ENCODE data around the gene TSPAN18.

The TSPAN18 gene

DNA sequence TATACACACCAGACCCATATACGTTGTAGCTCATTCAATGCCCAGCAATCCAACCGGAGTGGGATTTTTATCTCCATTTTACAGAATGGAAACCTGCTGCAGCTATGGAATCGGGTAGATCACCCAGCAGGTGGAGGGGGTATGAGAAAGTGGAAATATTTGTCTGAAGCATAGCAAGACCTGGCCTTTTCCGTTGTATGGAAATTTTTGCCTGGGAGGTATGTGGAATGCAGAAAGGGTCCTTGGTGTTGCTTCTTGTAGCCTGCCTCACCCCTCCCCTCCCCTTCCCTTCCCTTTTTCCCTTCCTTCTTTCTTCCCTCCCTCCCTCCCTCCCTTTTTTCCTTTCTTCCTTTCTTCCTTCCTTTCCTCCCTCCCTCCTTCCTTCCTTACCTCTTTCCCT is 15.2 kb downstream of the TSPAN18 start:
- DNase-seq (ENCODE audit: insufficient read length) (no peak), FAIRE-seq (no peak)
- TF ChIP-seq POLR2A (IDR thresholded peaks at IDR 0.05; ENCODE audit: low read depth, low read length) (no peak), POLR2AphosphoS5 (IDR thresholded peaks at IDR 0.05; ENCODE audit: low read depth, low read length) (no peak), TAF1 (IDR thresholded peaks at IDR 0.05; ENCODE audit: borderline replicate concordance, low read depth, low read length) (no peak)

DNA sequence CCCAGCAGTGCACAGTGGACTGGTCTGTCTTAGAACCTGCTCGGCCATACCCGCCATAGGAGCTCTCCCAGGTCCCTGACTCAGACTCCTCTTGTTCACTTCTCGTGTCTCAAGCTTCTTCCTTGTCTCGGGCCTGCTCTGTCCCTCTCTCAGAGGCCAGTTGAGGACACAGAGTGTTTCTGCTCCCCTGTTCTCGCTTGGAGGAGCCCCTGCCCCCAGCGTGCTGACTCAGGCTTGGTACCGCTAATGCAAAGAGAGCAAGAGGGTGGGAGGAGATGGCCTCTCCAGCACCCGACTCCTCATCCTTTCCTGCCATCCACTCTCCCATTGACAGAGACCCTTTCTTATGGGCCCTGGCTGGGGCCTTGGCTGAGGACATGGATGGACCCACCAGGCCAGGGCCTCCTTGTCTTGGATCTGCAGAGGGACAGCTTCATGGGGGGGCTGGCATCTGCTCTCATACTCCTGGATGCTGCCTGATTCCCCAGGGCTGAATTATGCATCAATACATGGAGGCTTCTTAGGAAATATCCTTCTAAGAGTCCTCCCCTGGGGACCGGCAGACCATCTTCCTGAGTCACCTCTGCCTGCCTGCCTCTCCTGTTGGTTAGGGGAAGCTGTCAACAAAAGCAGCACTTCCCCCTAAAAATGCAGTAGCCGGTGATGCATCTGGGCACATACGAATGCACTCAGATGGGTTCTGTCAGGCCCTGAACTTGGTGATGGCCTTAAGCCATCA is 15.9 kb downstream of the TSPAN18 start:
- TF ChIP-seq POLR2AphosphoS5 (IDR thresholded peaks at IDR 0.05; ENCODE audit: low read depth, low read length): no peak
- no peak for TF ChIP-seq POLR2A (IDR thresholded peaks at IDR 0.05; ENCODE audit: low read depth, low read length)
- no peak for TF ChIP-seq TAF1 (IDR thresholded peaks at IDR 0.05; ENCODE audit: borderline replicate concordance, low read depth, low read length)
- FAIRE-seq: no peak
- DNase-seq (ENCODE audit: insufficient read length): no peak

DNA sequence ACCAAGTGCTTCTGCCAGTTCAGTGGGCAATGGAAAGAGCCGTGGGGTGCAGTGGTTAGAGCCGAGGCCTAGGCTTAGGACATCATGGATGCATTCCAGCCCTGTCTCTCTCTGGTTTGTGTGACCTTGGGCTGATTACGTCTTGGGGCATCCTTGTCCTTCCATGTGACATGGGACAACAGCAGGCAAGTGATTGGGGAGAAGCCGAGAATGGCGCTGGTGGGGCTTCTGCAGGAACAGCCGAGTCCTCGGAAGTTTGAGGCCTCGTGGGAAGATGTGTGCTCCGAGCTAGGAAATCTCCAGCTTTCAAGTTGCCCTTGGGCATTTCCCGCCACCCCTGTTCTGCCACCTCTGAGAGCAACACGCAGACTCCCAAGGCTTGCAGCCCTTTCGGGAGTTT is 16.6 kb downstream of the TSPAN18 start:
- DNase-seq (ENCODE audit: insufficient read length) (no peak), FAIRE-seq (no peak)
- TF ChIP-seq POLR2AphosphoS5 (IDR thresholded peaks at IDR 0.05; ENCODE audit: low read depth, low read length) (no peak), POLR2A (IDR thresholded peaks at IDR 0.05; ENCODE audit: low read depth, low read length) (no peak), TAF1 (IDR thresholded peaks at IDR 0.05; ENCODE audit: borderline replicate concordance, low read depth, low read length) (no peak)

DNA sequence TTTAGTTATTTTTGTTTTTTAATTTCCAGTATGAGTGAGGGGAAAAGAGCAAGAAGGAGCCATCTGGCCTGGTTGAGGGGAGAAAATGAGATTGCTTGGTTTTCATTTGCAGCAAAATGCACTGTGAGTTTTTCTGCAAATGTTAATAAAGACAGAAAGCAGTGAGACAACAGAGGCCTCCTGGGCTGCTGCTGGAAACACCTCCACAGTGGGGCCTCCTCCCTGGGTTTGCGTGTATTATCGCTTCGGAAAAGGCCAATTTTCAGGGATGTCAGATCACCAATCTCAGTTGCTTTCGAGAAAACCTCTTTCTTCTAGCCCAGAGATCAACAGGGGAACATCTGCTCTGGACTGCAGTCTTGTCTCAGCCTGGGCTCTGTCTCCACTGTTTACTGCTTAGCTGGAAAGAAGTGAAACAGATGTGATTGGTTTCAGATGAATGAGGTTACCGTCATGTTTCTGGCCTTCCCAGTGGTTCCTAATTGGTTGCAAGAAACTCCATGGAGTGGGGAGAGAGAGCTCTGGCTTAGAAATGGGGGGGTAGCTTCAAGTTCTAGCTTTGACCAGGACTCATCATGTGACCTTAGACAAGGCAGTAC is 17.3 kb downstream of the TSPAN18 start:
- FAIRE-seq (peak; percentile 68), DNase-seq (ENCODE audit: insufficient read length) (no peak)

DNA sequence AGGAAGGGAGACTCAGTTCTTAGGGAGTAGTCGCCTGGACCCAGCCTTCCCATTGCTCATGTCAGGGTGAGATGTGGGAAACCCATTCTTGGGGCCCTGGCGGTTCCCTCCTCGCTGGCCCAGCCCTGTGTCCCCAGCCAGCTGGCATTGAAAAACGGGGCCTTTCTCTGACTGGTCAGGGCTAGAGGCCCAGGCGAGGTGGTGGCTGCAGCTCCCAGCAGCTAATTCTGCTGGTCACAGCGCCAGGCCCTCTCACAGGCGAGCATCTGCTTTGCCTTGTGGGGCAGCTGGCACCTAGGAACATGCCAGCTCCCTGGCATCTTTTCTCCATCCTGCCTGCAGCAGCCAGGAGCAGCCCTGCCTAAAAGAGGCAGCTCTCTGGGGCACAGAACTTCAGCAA is 20.1 kb downstream of the TSPAN18 start:
- DNase-seq (ENCODE audit: insufficient read length) (no peak), FAIRE-seq (no peak)
- no peak for TF ChIP-seq POLR2AphosphoS5 (IDR thresholded peaks at IDR 0.05; ENCODE audit: low read depth, low read length)
- no peak for TF ChIP-seq TAF1 (IDR thresholded peaks at IDR 0.05; ENCODE audit: borderline replicate concordance, low read depth, low read length)
- no peak for TF ChIP-seq POLR2A (IDR thresholded peaks at IDR 0.05; ENCODE audit: low read depth, low read length)

More for the DNA sequence above, 17.3 kb downstream of the TSPAN18 start:
- no peak for TF ChIP-seq POLR2A (IDR thresholded peaks at IDR 0.05; ENCODE audit: low read depth, low read length)
- no peak for TF ChIP-seq TAF1 (IDR thresholded peaks at IDR 0.05; ENCODE audit: borderline replicate concordance, low read depth, low read length)
- TF ChIP-seq POLR2AphosphoS5 (IDR thresholded peaks at IDR 0.05; ENCODE audit: low read depth, low read length): no peak

DNA sequence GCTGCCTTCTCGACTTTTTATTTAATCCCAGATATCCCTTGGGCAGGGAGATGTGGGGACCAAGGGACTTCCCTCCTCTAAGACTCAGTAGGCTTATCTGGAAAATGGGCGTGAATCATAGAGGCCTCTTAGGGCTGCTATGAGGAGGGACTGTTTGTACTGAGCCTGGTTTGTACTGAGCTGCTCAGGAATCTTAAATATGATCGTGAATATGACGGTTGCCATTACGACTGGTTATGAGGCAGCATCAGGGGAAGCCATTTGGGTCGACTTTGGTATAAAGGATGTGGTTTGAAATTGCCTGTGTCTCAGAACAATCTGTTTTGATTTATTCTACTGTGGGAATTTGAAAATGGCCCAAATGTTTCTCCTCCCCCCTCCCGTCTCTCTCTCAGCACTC is 20.6 kb downstream of the TSPAN18 start:
- TF ChIP-seq POLR2A (IDR thresholded peaks at IDR 0.05; ENCODE audit: low read depth, low read length) (no peak), TAF1 (IDR thresholded peaks at IDR 0.05; ENCODE audit: borderline replicate concordance, low read depth, low read length) (no peak), POLR2AphosphoS5 (IDR thresholded peaks at IDR 0.05; ENCODE audit: low read depth, low read length) (no peak)
- no peak for FAIRE-seq

DNA sequence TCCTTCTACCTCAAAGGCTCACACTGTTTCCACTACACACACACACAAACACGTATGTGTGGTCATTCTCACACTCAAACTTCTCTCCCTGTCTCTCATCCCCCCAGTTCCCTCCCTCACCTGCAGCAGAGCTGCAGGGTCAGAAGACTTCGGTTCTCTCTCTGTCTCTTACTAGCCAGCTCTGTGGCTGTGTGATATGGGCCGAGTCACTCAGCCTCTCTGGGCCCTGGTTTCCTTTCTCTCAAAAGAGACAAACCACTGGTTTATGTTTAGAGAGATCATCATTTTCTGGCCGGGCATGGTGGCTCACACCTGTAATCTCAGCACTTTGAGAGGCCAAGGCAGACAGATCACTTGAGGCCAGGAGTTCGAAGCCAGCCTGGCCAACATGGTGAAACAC is 21.1 kb downstream of the TSPAN18 start:
- TF ChIP-seq TAF1 (IDR thresholded peaks at IDR 0.05; ENCODE audit: borderline replicate concordance, low read depth, low read length) (no peak), POLR2A (IDR thresholded peaks at IDR 0.05; ENCODE audit: low read depth, low read length) (no peak), POLR2AphosphoS5 (IDR thresholded peaks at IDR 0.05; ENCODE audit: low read depth, low read length) (no peak)
- DNase-seq (ENCODE audit: insufficient read length) (no peak), FAIRE-seq (no peak)

More for the DNA sequence above, 20.6 kb downstream of the TSPAN18 start:
- DNase-seq (ENCODE audit: insufficient read length): no peak

DNA sequence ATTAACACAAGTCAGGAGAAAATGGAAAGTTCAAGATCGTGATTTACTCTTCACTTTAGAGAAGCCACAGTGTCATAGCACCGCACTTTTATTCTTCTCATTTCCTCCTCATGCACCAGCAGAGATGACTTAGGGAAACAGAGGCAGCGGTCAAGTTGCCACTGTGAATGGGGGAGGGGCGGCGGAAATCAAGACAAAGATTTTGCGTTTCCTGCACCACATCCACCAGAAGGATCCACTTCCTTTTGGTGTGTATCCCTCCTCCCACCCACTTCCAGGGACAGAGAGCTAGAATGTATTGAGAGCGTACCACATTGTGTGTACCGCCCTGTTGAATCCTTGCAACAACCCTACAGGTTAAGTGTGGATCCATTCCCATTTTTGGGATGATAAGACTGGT is 21.8 kb downstream of the TSPAN18 start:
- TF ChIP-seq POLR2AphosphoS5 (IDR thresholded peaks at IDR 0.05; ENCODE audit: low read depth, low read length): no peak
- TF ChIP-seq TAF1 (IDR thresholded peaks at IDR 0.05; ENCODE audit: borderline replicate concordance, low read depth, low read length): no peak
- no peak for TF ChIP-seq POLR2A (IDR thresholded peaks at IDR 0.05; ENCODE audit: low read depth, low read length)
- FAIRE-seq (no peak), DNase-seq (ENCODE audit: insufficient read length) (no peak)

DNA sequence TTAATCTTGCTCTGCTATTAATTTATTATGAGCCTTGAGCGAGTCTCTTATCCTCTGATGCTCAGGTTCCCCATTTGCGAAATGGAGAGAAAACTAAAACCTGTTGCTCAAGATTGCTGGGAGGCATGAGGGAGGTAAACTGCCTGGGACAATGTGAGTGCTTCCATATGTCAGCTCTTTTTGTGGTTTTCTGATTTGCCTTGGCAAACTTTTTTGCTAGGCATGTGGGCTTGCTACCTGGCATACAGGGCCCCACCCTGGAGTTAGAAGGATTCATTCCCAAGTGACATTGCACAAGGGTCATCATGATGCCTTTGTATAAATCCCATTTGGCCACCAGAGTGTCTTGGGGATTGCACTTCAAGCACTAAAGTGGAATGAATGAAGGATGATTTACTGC is 22.4 kb downstream of the TSPAN18 start:
- TF ChIP-seq POLR2A (IDR thresholded peaks at IDR 0.05; ENCODE audit: low read depth, low read length): no peak
- no peak for TF ChIP-seq TAF1 (IDR thresholded peaks at IDR 0.05; ENCODE audit: borderline replicate concordance, low read depth, low read length)
- TF ChIP-seq POLR2AphosphoS5 (IDR thresholded peaks at IDR 0.05; ENCODE audit: low read depth, low read length): no peak
- no peak for DNase-seq (ENCODE audit: insufficient read length)
- no peak for FAIRE-seq

DNA sequence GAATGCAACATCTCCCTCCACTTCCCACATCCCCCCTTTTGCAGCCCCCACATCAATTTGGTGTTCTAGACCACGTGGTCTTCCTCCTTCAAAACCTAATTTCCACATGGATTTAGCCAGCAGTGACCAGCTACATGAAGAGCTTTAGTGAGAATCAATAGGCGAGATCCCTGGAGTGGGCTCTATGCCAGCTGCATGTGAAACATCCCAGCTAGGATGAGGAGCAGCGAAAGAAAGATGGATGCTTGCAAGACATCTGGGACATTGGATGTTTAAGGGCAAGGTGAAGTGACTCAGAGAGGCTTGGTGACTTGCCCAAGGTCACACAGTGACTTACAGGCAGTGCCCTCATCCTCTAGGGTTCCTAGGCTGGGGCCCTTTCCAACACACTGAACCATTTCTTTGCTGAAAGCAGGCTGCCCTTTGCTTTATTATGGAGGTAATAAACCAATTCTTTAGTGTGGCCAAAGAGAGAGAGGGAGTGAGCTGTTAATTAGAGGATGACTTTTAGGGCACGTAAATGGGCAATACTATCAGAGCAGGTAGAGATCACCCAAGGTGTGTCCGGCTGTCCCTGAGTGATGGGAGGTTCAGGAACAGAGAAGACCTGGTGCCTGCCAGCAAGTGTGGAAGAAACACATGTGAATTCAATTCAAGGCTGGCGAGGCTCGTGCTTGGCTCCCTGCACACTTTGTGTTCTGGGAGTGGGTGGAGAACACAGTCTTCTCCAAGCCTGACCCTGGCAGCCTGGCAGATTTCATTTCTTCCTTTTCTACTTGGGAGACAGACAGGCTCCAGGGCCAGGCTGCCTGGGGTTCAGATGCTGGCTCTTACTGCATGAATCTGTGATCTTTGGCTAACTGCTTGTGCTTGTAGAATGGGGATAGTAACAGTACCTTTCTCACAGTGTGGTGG is 24.0 kb downstream of the TSPAN18 start:
- TF ChIP-seq TAF1 (IDR thresholded peaks at IDR 0.05; ENCODE audit: borderline replicate concordance, low read depth, low read length) (no peak), POLR2AphosphoS5 (IDR thresholded peaks at IDR 0.05; ENCODE audit: low read depth, low read length) (no peak), POLR2A (IDR thresholded peaks at IDR 0.05; ENCODE audit: low read depth, low read length) (no peak)
- DNase-seq (ENCODE audit: insufficient read length) (no peak), FAIRE-seq (peak; percentile 40)

DNA sequence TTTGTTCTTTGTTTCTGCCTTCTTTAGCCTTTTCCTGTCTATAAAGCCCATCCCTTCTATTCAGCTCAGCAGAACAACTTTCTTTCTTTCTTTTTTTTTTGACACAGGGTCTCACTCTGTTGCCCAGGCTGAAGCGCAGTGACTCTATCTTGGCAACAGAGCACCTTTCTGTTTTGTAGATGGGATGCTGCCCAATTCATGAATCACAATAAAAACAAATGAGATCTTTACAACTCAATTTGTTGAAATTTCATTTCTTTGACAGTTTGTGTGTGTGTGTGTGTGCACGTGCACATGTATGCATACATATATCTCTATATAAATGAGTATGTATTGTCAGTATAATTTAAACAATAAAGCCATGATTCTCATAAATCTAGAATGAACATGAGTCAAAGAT is 25.5 kb downstream of the TSPAN18 start:
- FAIRE-seq (no peak), DNase-seq (ENCODE audit: insufficient read length) (no peak)
- TF ChIP-seq TAF1 (IDR thresholded peaks at IDR 0.05; ENCODE audit: borderline replicate concordance, low read depth, low read length): no peak
- TF ChIP-seq POLR2AphosphoS5 (IDR thresholded peaks at IDR 0.05; ENCODE audit: low read depth, low read length): no peak
- TF ChIP-seq POLR2A (IDR thresholded peaks at IDR 0.05; ENCODE audit: low read depth, low read length): no peak
